GM18502 (cell line): ENCODE results near the gene TEX14.
"Not testable (repeated sequence)": the region's sequence is repeated elsewhere in the genome, so short reads cannot be mapped to it uniquely, and the experiment has no call there.

Experiments
- ATAC-seq: cut with Tn5 transposase; IDR thresholded peaks from one replicate; pipeline ENCODE4 v1.9.1; 2021; ENCODE audit warnings: mild to moderate bottlenecking; ENCODE audit not compliant: unreplicated experiment, poor library complexity

TEX14 gene

DNA sequence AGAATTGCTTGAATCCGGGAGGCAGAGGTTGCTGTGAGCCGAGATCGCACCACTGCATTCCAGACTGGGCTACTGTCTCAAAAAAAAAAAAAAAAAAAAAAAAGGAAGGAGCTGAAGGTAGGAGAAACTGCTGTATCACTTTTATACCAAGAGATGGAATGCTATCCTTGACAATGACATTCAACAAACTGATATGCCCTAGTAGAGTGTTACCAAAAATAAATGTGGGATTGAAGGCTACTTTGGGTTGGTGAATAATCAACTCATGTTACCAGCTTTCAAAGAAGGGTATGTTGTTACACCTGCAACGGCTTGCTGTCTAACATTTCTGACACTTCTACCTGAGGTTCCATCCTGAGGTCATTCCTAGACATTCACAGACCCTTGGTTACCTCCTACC is 84.9 kb downstream of the TEX14 start:
- ATAC-seq = no peak

DNA sequence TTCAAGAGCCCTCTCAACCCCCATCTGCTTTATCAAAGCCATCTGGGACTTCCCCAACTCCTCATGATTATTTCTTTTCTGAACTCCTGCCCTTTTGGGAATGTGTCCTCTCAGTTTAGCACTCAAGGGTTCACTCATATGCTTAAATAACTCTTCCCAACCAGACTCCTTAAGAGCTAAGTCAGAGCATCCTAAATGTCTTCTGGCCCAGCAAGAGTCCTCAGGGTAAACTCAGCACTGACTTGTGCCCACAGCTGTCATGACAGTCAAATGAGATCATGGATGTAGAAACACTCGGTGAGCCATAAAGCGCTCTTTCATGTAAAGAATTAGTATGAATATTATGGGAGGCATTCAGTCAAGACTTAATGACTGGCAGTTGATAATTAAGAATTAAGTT is 85.9 kb downstream of the TEX14 start:
- no peak for ATAC-seq

DNA sequence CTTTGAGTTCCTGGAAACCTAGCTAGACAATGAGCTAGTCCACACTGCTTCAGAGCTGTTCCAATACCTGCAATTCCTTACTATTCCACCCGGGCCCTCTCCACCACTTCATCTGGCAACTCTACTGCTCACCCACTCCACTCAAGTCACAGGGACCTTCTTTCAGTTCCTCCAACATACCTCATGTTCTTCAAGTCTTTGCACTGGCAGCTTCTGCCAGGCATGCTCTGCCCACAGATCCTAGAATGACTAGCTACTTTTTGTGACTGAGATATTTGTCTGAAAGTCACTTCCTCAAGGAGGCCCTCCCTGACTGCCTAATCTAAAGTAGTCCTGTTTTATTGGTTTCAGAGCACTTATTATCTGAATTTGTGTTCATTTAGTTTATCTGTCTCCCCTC is 86.4 kb downstream of the TEX14 start:
- no peak for ATAC-seq

DNA sequence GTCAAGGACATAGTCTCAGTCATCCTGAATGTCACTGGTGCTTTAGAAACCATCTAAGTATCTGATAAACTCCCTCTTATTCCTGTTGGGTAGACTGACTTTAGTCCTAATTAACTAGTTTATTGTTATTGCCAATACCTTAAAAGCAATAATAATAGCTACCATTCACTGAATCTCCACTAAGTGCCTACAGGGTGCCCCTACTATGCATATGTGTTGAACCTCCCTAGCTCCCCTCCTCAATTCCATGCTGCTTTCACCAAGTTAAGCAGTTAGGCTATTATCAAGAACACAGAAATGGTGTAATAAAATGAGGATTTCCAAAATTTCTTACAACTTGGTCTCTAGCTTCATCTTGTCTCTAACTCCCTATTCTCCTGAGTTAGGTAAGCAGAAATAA is 89.9 kb downstream of the TEX14 start:
- ATAC-seq = no peak

DNA sequence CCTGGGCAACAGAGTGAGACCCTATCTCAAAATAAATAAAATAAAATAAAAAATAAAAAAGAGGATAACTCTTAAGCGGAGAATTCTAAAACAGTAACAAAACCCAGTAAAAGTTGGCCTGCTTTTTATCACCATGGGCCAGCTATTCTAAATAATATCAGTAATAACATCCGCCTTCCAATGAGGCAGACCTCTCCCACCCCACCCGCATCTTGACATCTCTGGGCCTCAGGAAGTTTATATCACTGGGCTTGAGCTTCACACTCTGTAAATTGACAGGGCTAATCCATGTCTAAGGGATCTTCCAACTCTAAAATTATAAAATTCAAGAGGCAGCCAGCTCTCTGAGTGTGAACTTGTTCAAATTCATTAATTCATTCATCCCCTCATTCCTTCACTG is 94.5 kb downstream of the TEX14 start:
- ATAC-seq = no peak

DNA sequence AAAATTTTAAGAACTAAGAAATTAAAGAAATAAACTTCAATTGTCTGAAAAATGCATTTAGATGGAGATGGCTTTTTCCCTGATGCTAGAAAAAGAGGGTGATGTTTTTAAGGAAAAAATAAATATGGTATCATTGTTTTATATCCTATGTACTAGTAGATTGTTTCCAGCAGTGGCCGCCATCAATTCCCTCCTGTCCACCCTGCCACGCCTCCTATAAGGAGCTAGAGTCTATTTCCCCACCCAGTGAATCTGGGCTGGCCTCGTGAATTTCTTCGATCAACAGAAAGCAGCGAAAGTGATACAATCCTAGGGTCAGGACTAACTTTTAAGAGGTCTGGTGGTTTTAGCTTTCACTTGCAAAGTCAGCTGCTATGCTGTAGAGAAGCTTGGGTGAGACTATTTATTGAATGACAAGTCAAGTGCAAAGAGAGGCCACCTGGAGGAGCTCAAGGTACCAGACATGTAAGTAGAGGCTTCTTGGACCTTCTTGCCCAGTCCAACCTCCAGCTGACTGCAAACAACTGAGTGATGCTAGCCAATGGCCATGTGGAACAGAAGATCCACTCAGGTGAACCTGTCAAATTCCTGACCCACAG is 96.6 kb downstream of the TEX14 start:
- ATAC-seq = no peak

DNA sequence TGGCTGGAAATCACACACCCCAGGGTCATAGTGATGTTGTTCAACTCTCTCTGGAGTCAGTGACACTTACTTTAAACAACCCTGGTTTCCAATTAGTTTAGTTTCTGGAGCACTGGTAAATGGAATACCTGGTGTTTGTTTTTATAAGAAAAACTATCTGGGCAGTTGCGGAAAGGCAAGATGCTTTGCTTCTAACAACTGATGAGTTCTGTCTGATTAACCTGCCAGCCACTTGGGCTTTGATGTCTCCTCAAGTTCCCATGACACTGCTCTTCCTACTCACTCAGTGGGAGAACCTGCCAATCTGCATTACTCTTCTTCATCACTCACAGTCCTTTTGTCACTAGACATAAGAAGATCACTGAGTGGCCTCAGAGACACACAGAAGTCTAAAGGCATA is 98.7 kb downstream of the TEX14 start:
- no peak for ATAC-seq

DNA sequence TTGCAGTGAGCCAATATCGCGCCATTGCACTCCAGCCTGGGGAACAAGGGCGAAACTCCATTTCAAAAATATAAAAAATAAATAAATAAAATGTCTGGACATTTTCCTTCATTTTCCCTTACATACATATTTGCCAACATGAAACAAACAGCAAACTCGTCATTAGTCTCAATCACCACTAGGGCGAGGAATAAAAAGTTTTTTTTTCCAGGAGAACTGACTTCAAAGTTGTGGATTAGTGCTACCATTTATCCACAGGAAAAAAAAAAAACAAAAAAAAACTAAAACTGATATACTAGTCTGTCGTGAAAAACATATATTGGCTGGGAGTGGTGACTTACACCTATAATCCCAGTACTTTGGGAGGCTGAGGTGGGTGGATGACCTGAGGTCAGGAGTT is 100.4 kb downstream of the TEX14 start:
- no peak for ATAC-seq

DNA sequence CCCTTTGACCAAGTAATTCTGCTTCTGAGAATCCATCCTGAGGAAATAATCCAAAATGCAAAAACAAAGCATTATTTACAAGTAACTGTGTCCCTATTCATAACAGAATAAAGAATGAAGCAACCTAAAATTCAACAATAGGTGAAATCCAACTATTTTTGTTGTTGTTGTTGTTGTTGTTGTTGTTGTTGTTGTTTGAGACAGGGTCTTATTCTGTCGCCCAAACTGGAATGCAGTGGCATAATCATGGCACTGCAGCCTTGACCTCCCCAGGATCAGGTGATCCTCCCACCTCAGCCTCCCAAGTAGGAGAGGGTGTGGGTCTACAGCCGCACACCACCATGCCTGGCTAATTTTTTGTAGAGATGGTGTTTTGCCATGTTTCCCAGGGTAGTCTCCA is 101.5 kb downstream of the TEX14 start:
- ATAC-seq = no peak

DNA sequence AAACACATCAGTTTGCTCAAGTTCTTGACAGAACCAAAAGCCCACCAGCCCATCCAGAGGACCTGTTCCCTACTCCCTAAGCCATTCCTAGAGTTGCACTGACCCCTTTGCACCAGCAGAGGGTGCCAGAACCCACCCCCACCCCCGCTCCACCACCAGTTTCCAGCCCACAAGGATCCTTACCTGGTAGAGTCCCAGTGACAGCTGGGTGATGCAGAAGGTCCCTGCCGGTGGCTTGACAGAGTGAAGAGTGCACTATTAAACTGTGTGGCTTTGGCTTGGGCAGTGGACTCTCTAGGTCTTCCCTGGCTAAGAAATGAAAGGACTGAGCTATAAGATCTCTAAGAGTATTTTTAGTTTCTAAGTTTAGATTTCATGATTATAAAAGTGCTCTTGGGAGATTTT is 104.1 kb downstream of the TEX14 start:
- ATAC-seq = no peak

DNA sequence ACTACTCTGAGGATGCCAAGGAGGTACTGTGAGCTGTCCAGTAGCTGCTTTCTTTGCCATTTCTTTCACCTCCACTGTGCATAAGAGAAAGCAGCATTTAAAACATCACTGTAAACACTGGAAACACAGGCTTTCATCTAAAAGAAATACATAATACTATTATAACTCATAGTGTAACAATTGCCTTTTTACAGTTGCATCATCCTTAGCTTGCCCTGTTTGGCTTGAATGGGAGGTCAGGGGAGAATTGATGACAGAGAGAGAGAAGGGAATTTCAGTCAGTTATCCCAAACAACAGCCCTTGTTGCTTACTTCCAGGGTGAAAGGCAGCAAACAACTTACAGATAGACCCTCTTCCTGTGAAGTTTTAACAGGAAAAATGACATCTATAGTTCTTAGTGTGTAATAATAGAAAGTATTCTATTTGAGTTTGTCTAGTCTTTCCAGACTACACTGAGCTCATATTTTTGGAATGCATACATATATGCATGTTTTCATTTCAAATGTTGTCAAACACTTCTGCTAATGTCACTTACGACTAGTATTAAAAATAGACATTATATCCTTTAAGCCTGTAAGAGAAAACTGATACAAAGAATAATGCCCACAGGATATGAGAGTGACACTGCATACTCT is 105.7 kb downstream of the TEX14 start:
- no peak for ATAC-seq

DNA sequence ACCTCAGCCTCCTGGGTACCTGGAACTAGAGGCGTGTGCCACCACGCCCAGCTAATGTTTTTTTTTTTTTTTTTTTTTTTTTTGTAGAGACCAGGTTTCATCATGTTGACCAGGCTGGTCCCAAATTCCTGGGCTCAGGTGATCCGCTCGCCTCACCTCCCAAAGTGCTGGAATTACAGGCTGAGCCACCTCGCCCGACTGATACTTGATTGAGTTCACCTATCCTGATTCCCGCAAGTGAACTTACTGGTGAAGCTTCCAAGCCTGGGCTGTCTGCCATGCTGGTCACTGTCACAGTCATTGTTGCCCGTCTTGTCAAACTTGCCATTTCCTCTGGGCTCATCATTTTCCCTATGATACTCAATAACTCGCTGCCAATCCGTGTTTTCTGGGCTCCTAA is 106.3 kb downstream of the TEX14 start:
- ATAC-seq = no peak

DNA sequence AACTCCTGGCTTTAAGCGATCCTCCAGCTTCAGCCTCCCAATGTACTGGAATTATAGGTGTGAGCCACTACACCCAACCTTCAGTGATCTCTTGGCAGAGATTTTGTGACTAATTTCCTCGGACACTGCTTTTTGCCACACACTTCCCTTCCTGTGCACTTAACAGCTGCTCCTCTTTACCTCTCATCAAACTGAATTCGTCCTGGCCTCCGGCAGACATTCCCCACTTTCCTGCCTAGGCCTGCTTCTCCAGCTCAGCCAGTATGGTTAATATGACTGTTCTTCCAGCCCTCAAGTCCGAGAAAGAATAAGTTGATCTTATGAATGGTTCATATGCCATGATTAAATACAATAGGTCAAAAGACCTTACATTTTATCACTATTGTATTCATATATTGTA is 108.4 kb downstream of the TEX14 start:
- no peak for ATAC-seq

DNA sequence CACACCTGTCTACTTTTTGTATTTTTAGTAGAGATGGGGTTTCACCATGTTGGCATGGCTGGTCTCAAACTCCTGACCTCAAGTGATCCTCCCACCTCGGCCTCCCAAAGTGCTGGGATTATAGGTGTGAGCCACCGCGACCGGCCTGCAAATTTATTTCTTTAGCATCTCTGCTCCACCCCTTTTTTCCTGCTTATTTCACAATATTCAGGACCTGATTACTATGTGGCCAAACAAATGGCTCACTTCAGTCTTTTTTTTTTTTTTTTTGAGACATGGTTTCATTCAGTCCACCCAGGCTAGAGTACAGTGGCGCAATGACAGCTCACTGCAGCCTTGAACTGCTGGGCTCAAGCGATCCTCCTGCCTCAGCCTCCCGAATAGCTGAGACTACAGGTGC is 109.1 kb downstream of the TEX14 start:
- not testable (repeated sequence) for ATAC-seq

DNA sequence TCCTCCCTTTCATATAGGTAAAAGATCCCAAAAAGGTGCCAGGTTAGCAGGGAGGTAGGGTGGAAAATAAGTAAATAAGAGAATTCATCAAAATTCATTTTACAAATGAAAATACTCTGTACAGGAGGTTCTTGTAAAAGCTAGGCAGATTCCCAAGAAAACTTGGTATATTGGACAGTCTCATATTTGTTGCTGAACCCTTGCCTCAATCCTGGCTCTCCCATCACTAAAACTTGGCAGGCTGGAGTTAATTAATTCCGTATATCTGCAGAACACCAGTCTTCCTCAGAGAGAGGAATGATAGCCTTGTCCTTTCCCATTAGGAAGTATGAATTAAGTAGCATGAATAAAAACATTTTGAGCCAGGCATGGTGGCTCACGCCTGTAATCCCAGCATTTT is 111.2 kb downstream of the TEX14 start:
- ATAC-seq = no peak

DNA sequence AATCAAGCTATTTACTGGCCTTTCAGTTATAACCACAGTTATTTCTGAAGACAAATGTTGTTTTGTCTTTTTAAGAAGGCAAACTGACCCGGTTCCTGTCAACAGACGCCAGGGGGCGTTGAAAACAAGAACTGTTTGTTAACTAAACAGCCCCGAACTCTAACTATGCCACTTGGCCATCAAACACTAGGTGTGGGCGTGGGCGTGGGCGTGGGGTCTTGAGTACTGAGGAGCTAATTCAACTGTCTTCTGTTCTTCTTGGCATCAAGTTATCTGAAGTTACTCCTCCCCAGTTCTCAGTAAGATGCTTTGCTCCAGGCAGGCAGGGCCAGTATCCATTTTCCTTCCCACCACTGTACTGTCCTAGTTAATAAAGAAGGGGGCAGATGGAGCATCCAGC is 114.1 kb downstream of the TEX14 start:
- no peak for ATAC-seq

DNA sequence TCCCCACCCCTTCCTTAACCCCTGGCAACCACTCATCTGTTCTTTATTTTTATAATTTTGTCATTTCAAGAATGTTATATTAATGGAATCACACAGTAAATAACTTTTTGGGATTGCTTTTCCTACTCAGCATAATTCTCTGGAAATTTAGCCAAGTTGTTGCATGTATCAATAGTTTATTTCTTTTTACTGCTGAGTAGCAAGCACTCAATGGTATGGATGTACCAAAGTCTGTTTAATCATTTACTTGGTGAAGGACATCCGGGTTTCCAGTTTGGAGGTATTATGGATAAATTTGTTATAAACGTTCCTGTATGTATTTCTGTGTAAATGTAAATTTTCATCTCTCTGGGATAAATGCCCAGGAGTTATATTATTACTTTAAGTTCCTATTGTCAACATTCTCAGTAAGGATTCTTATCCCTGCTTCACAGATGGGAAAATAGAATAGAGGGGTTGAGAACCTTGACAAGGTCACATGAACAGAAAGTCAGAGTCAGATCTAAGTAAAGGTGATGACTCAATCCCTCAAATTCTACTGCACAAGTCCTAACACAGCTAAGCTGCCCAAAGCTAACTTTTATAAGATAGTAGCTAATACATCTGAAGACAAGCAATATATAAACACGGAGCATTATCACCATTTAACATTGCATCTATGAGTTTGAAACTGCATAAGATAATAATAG is 115.0 kb downstream of the TEX14 start:
- ATAC-seq = no peak

DNA sequence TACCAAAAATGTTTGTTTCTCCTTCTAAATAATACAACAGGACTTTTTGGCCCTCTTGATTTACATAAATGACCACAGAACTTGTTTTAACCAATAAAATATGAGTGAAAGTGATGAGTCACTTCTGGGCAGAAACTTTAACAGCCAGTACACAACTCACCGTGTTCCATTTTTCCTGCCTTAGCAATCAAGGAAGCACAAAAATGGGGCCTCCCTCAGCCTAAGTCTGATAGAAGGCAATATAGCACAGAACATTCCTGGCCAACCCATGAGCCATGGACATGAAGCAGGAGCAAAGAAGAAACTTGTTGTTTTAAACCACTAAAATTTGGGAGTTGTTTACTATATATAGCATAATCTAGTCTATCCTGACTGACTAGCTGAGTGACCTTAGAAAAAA is 116.3 kb downstream of the TEX14 start:
- ATAC-seq = no peak

DNA sequence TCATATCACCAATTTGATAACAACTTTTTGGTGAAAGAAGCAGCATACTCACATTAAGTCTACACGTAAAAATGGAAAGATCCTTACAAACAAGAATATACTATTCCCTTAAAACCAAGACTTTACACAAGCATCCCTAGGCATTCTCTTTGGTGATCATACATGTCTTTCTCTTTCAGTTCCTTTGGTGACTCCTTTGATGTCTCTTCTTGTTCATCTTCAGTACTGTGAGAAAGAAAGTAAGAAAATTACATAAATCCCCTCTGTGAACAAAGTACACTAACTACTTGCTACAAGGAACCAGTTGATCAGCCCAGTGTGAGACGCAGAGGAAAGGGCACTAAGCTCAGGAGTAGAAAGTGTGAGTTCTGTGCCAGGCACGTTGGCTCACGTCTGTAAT is 117.8 kb downstream of the TEX14 start:
- no peak for ATAC-seq

DNA sequence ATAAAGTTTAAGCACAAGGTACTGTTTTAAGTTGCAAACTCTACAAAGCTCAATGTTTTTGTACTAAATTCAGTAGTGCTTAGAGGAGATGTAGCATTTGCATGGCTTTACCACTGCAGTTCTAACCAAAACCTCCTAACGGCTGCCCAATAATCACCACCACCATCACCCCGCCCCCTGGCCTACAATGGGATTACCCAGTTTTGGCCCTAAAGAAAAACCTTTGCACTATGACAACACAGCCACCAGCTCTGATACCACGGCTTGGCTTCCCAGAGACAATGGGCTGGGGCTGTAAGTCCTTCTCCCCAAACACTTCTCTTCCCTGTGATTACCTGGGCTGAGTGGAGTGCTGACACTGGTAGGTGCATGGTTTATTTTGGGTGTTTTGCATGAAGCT is 119.0 kb downstream of the TEX14 start:
- no peak for ATAC-seq

DNA sequence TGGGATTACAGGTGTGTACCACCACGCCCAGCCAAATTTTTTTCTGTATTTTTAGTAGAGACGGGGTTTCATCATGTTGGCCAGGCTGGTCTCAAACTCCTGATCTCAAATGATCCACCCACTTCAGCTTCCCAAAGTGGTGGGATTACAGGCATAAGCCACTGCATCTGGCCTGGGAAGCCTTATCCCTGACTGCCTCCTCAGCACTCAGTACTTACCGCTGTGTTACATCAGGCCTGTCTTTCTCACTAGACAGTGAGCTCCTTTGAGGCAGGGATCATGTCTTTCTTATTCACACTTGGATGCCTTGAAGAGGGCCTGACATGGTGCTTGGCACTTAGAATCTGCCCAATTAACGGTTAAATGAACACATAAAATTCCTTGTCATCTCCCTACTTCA is 121.1 kb downstream of the TEX14 start:
- no peak for ATAC-seq

DNA sequence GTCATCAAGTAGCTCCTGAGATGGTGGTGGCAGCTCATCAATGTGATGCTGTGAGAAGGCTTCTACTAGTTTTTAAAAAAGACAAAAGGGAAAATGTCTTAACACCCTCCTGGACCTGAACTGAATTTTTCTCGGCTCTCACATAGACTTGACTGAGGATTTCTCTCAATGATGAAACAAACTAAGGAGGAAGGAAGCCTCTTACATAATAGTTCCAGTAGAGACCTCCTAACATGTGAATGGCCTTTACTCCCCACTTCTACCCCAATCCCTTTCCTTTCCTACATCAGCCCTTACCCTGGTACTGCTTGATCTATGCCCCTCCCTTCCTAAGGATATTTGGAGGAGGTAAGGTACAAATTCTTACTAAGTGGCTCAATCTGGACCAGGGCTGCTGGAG is 122.6 kb downstream of the TEX14 start:
- ATAC-seq = no peak
